ENCODE data around the gene GPC6. TPM values are rescaled to one million over a fixed set of nuclear protein-coding genes. Genes with fewer than 3 reads are reported as not detected.

The GPC6 gene
- total RNA-seq, 1 experiment from 2014 or later = 0.22 TPM

DNA sequence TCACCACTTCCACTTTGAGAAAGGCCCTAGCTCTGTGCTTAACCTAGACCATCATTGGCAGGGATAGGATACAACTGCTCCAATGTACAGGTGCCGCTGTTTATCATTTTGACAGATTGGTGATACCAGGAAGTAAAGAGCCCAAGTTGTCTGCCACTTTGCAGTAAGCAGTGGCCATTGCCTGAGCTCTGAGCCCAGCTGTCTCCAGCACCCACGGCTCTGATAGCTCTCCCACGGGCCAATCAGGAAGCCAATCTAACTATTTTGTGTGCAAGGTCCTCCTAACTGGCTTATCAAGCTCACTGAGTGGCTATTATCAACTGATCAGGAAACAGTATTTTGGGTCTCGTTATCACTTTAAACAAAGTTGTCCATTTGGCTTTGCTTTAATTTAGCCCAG, 1071.7 kb downstream of the GPC6 start (continued):
- TF ChIP-seq, protein P1, sequence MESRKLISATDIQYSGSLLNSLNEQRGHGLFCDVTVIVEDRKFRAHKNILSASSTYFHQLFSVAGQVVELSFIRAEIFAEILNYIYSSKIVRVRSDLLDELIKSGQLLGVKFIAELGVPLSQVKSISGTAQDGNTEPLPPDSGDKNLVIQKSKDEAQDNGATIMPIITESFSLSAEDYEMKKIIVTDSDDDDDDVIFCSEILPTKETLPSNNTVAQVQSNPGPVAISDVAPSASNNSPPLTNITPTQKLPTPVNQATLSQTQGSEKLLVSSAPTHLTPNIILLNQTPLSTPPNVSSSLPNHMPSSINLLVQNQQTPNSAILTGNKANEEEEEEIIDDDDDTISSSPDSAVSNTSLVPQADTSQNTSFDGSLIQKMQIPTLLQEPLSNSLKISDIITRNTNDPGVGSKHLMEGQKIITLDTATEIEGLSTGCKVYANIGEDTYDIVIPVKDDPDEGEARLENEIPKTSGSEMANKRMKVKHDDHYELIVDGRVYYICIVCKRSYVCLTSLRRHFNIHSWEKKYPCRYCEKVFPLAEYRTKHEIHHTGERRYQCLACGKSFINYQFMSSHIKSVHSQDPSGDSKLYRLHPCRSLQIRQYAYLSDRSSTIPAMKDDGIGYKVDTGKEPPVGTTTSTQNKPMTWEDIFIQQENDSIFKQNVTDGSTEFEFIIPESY (IDR thresholded peaks at IDR 0.05; ENCODE audit: extremely low read depth, insufficient replicate concordance, low read length) = no peak
- TF ChIP-seq RAD21 (IDR thresholded peaks at IDR 0.05; ENCODE audit: low read depth) = no peak

DNA sequence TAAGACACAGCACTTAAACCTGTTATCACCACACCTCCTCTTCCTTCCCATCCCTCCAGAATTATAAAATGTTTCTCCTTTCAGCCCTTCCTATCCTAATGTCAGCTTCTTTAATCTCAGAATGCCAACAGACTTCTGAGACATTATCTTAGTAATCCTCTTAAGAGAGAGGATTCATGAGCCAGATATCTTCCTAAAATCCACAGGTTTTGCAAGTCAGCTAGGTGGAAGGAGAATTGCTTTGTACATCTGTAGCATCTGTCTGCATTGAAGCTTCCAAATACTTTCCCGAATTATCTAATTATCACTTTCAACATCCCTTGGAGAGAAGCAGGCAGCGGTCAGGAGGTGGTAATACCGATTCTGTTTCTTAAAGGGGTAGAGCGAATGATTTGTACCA, 1073.8 kb downstream of the GPC6 start:
- no peaks in the 10 kb centered on the region for H3K4me1 ChIP-seq (ENCODE audit: control insufficient read depth in 1 of 2, insufficient read depth in 2 of 2, low read length in 2 of 2)
- no peak for TF ChIP-seq POLR2AphosphoS5 (IDR thresholded peaks at IDR 0.05; ENCODE audit: low read depth, low read length)
- TF ChIP-seq POLR2A (IDR thresholded peaks at IDR 0.05; ENCODE audit: borderline replicate concordance, extremely low read depth, insufficient read depth, insufficient read length) = no peak
- no peak for TF ChIP-seq SRF (IDR thresholded peaks at IDR 0.05; ENCODE audit: low read depth)
- no peaks in the 10 kb centered on the region for H4K20me1 ChIP-seq (ENCODE audit: insufficient read depth)
- H3K36me3 ChIP-seq (ENCODE audit: control insufficient read depth in 1 of 2, insufficient read depth in 2 of 2, low read length in 2 of 2) = no peaks in the 10 kb centered on the region
- ATAC-seq (no peak), DNase-seq (ENCODE audit: low read depth, low spot score) (no peak)
- H3K4me2 ChIP-seq (ENCODE audit: low read length) = no peak overlapping the region
- CTCF ChIA-PET = no interaction called here
- RAD21 ChIA-PET (ENCODE audit: low non-redundant PET in 1 of 2, low total read pairs in 2 of 2, uncharacterized antibody in 2 of 2, unreplicated experiment in 2 of 2) = no interaction called here
- POLR2A ChIA-PET = no interaction called here
- H3K9me2 ChIP-seq (ENCODE audit: insufficient read depth) = no peaks in the 10 kb centered on the region
- no TSS peak for BruUV-seq (replicated peaks)
- intact Hi-C loops (cut with micrococcal nuclease) = no loop called here
- no peaks in the 10 kb centered on the region for H3K27me3 ChIP-seq (ENCODE audit: insufficient read depth, low read length)
- no peak overlapping the region for H3K27ac ChIP-seq (ENCODE audit: low read depth, low read length)
- no peak overlapping the region for H3K4me3 ChIP-seq (replicated peaks in 1 of 2; ENCODE audit: low read depth in 1 of 2, low read length in 2 of 2)
- H3K9me3 ChIP-seq (ENCODE audit: control insufficient read depth in 1 of 2, insufficient read depth in 1 of 2, low read depth in 1 of 2, low read length in 2 of 2) = no peaks in the 10 kb centered on the region
- no peaks in the 10 kb centered on the region for H3K79me2 ChIP-seq (ENCODE audit: insufficient read depth, low read length)
- H3K9ac ChIP-seq (ENCODE audit: low read length) = no peak overlapping the region
- no peak overlapping the region for H2AFZ ChIP-seq (ENCODE audit: low read depth, low read length, poor library complexity, severe bottlenecking)

DNA sequence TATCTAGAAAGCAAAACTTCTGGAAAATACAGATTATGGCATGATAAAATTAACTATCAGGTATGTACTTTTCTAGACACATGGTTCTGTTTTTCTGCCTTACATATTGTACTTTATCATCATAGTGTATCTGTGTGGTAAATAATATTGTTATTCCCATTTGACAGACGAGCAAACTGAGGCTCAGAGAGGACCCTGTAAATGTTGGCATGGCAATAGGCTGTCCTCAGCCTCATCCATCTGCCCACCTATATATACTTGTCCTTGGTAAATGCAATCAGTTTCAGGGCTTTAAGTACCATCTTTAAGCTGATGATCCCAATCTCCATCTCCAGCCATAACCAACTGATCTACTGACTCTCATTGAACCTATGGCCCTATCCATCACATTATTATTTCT, 1074.9 kb downstream of the GPC6 start:
- Histone ChIP-seq H3K9me3 (ENCODE audit: control insufficient read depth in 1 of 2, insufficient read depth in 1 of 2, low read depth in 1 of 2, low read length in 2 of 2) (no peaks in the 10 kb centered on the region), H3K27ac (ENCODE audit: low read depth, low read length) (no peak overlapping the region), H3K79me2 (ENCODE audit: insufficient read depth, low read length) (no peaks in the 10 kb centered on the region), H2AFZ (ENCODE audit: low read depth, low read length, poor library complexity, severe bottlenecking) (no peak overlapping the region), H3K4me1 (ENCODE audit: control insufficient read depth in 1 of 2, insufficient read depth in 2 of 2, low read length in 2 of 2) (no peaks in the 10 kb centered on the region), H3K9me2 (ENCODE audit: insufficient read depth) (no peaks in the 10 kb centered on the region), H3K36me3 (ENCODE audit: control insufficient read depth in 1 of 2, insufficient read depth in 2 of 2, low read length in 2 of 2) (no peaks in the 10 kb centered on the region), H3K9ac (ENCODE audit: low read length) (no peak overlapping the region), H3K4me2 (ENCODE audit: low read length) (no peak overlapping the region), H4K20me1 (ENCODE audit: insufficient read depth) (no peaks in the 10 kb centered on the region), H3K27me3 (ENCODE audit: insufficient read depth, low read length) (no peaks in the 10 kb centered on the region), H3K4me3 (replicated peaks in 1 of 2; ENCODE audit: low read depth in 1 of 2, low read length in 2 of 2) (no peak overlapping the region)
- CTCF ChIA-PET = no interaction called here
- no peak for DNase-seq (ENCODE audit: low read depth, low spot score)
- intact Hi-C loops (cut with micrococcal nuclease) = no loop called here
- TF ChIP-seq TCF7L2 (IDR thresholded peaks at IDR 0.05; ENCODE audit: borderline replicate concordance, extremely low read depth, insufficient read depth, insufficient read length) (no peak), ZFX (IDR thresholded peaks at IDR 0.05) (no peak), JUND (IDR thresholded peaks at IDR 0.05) (no peak), CEBPB (IDR thresholded peaks at IDR 0.05; ENCODE audit: low read depth) (no peak), ELF1 (IDR thresholded peaks at IDR 0.05; ENCODE audit: borderline replicate concordance, low read depth) (no peak), CBX3 (IDR thresholded peaks at IDR 0.05; ENCODE audit: low read depth) (no peak), SIN3A (IDR thresholded peaks at IDR 0.05; ENCODE audit: low read depth) (no peak), EZH2phosphoT487 (IDR thresholded peaks at IDR 0.05; ENCODE audit: borderline replicate concordance) (no peak), RAD21 (IDR thresholded peaks at IDR 0.05; ENCODE audit: low read depth) (no peak), POLR2AphosphoS5 (IDR thresholded peaks at IDR 0.05; ENCODE audit: low read depth, low read length) (no peak), SRF (IDR thresholded peaks at IDR 0.05; ENCODE audit: low read depth) (no peak), EZH2 (IDR thresholded peaks at IDR 0.05) (no peak)
- RAD21 ChIA-PET (ENCODE audit: low non-redundant PET in 1 of 2, low total read pairs in 2 of 2, uncharacterized antibody in 2 of 2, unreplicated experiment in 2 of 2) = no interaction called here
- BruUV-seq (replicated peaks) = no TSS peak
- no peak for ATAC-seq
- POLR2A ChIA-PET = no interaction called here
